GM20000 (cell line): ENCODE data around the gene CGB3.
"Not testable (repeated sequence)": the region's sequence is repeated elsewhere in the genome, so short reads cannot be mapped to it uniquely, and the experiment has no call there.

ENCODE experiments used
- DNase-seq: peaks from one replicate; pipeline ENCODE4 v3.0.0; 2012; ENCODE audit warnings: low spot score
- TF ChIP-seq, protein P1 (sequence below): IDR thresholded peaks from 2 replicates; pipeline ENCODE4 v1.5.1; 2012; ENCODE audit warnings: mild to moderate bottlenecking, control low read depth; ENCODE audit errors: extremely low read depth, missing control alignments

Gene CGB3

DNA sequence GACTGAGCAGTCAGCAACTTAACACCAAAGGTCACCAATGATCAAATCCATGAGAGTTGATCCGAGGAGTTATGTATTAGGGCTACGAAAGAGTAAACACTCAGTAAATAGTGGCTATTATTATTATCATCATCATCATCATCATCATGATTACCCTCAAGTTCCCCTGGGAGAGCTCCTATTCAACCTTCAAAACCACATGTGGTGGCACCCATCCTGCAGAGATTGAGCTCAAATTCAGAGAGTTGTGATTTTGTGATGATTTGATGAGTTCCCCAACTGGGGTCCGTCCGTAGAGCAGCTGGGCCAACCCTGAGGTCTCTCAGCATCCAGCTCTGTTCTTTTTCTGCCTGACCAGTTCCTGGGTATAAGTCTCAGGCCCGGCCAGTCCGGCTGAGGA is 955 bp upstream of the CGB3 start:
- not testable (repeated sequence) for DNase-seq

DNA sequence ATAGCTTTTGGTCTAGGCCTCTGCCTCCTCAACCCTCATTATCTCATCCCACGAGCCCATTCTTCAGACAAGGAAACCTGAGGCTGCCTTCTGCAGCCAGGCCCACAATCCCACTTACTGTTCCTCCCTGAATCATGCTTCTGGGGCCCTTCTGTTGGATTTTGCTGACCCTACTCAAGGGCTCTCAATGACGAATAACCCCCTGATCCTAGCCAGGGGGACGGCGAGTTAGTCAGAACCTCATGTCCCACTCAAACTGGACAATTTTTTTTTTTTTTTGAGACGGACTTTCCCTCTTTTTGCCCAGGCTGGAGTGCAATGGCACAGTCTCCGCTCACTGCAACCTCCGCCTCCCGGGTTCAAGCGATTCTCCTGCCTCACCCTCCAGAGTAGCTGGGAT is 2.0 kb downstream of the CGB3 start:
- TF ChIP-seq, protein P1, sequence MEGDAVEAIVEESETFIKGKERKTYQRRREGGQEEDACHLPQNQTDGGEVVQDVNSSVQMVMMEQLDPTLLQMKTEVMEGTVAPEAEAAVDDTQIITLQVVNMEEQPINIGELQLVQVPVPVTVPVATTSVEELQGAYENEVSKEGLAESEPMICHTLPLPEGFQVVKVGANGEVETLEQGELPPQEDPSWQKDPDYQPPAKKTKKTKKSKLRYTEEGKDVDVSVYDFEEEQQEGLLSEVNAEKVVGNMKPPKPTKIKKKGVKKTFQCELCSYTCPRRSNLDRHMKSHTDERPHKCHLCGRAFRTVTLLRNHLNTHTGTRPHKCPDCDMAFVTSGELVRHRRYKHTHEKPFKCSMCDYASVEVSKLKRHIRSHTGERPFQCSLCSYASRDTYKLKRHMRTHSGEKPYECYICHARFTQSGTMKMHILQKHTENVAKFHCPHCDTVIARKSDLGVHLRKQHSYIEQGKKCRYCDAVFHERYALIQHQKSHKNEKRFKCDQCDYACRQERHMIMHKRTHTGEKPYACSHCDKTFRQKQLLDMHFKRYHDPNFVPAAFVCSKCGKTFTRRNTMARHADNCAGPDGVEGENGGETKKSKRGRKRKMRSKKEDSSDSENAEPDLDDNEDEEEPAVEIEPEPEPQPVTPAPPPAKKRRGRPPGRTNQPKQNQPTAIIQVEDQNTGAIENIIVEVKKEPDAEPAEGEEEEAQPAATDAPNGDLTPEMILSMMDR = no peak
- no peak for DNase-seq

DNA sequence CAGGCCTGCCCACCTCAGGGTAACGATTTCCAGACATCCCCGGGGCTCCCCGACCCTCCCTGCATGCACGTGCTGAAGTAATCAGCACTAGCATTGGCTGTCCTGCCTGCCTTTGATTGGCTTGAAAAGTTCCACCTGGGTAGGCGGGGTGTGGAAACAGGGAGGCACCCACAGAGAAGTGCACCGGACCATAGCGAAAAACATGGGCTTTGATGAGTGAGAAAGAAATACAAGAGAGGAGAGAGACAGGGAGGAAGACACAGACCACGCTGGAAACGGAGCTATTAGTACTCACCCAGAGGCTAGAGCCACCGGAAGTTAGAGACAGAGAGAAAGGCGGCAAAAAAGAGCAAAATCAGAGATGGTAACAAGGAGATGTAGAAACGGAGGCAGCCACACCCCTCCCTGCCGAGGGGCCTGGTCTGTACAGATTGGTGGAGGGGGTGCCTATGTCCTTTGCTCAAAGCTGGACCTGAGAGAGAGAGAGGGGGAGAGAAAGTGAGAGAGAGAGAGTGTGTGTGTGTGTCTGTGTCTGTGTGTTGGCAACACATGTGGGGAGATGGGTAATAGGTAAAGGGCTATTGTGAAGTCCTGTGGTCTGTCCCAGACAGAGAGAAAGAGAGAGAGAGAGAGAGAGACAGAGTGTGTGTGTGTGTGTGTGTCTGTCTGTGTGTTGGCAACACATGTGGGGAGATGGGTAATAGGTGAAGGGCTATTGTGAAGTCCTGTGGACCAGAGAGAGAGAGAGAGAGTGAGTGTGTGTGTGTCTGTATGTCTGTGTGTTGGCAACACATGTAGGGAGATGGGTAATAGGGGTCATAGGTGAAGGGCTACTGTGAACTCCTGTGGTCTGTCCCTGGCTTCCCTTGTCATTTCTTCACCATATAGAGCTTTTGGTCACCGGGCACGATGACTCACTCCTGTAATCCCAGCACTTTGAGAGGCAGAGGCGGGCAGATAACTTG is 2.9 kb downstream of the CGB3 start:
- TF ChIP-seq, protein P1 = no peak
- no peak for DNase-seq

DNA sequence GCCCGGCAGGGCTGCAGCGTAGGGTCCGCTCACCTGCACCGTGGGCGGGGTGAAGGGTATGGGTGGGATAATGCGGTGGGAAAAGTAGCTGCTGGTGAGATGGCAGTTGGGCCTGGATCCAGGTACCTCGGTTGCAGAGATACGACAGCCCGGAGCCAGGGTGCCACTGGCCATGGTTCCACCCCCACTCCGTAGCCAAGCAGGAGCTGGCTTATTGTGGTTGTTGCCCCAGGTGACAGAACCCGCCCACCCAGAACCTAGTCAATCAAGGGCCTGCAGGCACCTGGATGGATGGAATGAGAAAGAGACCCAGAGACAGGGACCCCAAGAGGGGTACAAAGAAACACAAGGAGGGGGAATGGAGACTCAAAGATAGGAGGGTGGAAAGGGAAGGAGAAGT is 3.8 kb downstream of the CGB3 start:
- TF ChIP-seq, protein P1 = no peak
- DNase-seq = no peak

DNA sequence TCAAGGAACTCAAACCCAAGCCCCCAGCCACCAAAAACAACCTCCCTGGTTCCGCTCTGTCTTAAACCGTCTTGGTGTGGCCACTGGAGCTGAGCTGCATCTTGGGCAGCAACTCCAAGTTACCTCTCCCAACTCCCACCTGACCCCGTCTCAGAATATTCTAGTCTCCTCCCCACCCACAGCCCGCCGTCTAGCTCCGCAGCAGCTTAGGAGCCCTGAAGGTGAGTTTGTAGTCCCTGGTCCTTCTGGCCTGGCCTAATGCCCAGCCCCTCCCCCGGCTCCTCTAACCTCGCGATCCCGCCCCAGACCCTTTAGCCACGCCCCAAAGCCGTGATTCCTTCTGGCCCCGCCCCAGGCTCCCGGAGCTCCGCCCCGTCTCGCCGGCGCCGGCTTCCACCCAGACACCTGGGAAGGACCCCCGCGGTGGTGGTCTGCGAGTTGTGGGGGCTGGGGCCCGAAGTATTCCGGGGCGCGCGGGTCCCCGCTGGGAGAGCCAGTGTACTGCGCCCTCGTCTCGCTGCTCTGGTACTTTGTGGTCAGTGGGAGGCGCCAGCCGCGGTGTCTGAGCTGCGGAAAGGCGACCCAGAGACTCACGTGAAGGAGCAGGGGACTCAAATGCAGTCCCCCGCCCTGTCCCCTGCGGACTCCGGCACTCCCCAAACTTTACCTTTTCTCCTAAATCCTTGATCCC is 4.7 kb downstream of the CGB3 start:
- peak; percentile 89 for DNase-seq
- TF ChIP-seq, protein P1 = no peak

DNA sequence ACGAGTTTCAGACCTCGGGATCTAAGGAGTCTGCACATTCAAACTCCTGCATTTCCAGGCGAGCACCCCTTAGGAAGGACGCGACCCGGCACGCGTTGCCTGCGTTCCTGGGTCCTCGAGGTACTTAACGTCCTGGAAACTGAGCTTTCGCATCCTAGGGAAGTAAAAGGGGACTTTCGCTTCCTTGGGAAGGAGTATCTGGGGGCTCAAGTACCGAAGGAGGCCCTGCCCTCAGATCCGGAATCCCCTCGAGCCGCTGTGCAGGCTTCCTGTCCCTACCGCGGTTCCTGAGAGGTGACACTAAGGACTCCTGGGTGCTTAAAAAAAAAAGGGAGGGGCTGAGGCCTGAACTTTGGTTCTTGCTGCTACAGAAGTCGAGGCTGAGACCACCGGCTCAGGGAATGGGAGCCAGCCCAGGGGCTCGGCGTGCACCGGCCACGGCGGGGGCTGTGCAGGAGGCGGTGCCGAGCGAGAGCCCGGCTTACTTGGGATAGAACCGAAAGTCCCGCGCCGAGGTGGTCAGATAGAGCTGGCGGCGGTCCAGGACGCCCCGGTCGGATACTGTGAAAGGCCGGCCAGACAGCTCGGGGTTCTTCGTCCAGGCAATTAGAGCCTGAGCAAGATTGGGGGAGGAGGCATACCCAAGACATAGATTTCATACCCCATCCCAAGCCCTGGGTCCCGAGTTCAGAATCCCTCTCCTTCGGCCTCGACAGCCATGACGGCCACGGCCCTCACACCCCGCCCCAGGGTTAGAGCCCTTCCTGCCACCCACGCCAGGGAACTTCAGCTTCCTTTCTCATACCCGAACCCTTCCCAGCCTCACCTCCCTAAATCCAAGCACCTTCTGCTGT is 5.5 kb downstream of the CGB3 start:
- DNase-seq = not testable (repeated sequence)

DNA sequence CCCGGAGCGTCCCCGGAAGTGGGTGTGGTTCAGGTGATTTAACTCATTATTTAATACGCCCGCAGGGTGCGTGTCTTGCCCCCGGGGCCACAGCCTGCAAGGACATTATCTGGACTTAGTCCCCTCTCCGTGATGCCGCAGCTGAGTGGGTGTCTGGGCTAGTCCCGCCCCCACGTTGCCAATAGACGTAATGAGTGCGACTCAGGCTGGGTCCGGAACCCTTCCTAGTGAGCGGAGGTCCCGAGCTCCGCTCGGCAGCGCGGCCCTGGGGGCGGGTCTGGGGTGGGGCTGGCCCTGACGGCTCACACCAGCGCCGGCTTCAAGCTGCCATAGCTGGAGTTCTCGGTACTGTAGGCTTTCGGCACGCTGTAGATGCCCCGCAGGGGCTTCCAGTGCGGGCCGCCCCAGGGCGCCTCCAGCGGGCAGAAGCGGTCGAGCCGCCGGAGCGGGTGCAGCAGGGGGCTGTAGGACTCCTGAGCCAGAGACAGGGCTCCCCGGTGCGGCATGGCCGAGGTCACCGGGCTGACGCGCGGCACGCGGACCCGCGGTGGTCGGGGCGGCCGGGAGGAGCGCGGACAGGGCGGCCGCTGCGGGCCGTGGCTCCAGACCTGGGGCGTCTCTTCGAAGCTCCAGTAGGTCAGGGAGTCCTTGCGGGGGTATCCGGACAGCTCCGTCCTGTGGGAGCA is 6.3 kb downstream of the CGB3 start:
- TF ChIP-seq, protein P1 = peak; percentile 48
- peak; percentile 88 for DNase-seq
